DMS153 treated with DMSO at 0.1 percent for 48 hours (cell line): ENCODE results near the gene RHOH.

ENCODE experiments used
- DNase-seq: peaks from one replicate; lab custom pipeline; 2025; ENCODE audit not compliant: unreplicated experiment; lab: John Stamatoyannopoulos, UW

RHOH gene

DNA sequence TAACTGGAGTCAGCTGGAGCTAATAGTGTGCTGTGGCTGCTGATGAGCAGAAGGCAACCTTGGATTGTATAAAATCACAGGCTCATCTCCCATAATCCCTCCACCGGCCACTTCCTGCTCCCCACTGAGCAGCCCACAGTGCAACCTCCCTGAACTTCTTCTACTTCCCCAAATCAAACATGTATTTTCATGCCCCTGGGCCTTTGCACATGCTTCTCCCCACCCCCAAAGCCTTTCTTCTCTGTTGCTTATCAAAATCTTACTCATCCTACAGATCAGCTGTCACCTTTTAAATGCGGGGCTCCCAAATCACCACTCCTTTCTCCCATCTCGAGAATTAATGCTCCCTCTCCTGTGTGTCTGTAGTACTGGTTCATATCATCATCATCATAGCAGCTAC, 35.8 kb downstream of the RHOH start:
- no peak for DNase-seq

DNA sequence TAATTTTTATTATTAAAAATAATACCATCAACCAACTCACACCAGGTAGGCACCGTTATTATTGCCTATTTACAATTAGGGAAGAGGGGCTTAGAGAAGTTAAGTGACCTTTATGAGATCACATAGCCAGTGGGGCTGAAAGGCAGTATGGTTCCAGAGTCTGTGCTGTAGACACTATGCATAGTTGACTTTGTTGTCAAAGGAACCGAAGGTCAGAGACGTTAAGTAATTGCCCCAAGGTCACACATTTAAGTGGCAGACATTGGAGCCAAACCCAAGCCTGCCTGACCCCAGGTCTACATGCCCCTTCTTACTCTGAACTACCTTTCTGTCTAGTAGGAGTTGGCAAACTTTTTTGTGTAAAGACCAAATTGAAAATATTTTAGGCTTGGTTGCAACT, 36.4 kb downstream of the RHOH start:
- no peak for DNase-seq

DNA sequence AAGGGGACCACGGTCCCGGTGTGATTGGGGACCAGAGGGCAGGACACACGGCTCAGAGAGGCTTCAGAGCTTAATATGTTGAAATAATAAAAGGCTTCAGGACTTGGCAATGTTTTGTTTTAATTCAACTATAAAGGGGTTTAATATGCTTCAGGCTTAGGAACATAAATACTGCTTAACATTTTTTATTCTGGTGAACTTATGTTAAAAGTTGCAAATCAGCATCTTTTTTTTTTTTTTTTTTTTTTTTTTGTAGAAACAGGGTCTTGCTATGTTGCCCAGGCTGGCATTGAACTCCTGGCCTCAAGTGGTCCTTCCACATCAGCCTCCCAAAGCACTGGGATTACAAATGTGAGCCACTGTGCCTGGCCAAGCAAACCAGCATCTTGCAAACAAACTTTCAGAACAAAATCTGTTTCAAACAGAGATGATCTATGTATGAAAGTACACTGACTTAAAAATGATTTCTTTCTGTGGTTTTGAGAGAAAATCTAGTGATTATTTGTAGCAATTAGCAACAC, 37.7 kb downstream of the RHOH start:
- DNase-seq = no peak

- no peak for DNase-seq
Measured at GRCh38 chr4:40238008-40238699, 41.3 kb downstream of the RHOH start.

- no peak for DNase-seq
Measured at GRCh38 chr4:40238700-40239548, 42.1 kb downstream of the RHOH start.

DNA sequence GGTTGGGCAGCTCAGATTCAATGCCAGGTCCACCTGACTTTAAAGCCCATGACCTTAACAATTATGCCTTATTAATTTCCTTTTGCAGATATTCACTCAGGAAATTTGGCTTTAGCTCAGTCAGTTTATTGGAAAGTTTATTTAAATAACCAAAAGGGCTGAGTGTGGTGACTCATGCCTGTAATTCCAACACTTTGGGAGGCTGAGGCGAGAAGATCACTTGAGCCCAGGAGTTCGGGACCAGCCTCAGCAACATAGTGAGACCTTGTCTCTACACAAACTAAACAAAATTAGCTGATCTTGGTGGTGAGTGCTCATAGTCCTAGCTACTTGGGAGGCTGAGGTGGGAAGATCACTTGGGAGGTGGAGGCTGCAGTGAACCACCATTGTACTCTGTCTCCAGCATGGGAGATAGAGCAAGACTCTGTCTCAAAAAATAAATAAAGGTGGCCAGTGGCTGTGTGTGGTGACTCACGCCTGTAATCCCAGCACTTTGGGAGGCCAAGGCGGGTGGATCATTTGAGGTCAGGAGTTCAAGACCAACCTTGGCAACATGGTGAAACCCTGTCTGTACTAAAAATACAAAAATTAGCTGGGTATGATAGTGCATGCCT, 43.3 kb downstream of the RHOH start:
- DNase-seq = no peak

DNA sequence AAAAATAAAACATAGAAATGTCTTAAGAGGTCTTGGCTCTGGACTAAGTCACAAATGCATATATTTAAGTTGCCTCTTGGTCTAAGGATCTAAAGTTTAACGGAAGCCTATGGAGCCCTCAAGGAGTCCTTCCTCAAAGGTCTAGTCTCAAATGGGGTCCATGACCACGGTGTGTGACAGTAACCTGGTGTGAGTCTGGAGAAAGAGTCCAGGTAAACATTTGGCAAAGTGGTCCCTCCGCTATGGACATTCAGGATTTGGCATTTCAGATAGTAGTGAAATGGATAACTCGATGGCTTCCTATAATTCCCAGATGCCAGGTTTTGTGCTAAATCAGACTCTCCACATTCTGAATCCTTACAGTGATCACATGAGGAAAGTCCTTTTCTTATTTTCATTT, 44.2 kb downstream of the RHOH start:
- DNase-seq = no peak

GRCh38 chr4:40241941-40242340, 45.1 kb downstream of the RHOH start:
- DNase-seq = no peak

DNA sequence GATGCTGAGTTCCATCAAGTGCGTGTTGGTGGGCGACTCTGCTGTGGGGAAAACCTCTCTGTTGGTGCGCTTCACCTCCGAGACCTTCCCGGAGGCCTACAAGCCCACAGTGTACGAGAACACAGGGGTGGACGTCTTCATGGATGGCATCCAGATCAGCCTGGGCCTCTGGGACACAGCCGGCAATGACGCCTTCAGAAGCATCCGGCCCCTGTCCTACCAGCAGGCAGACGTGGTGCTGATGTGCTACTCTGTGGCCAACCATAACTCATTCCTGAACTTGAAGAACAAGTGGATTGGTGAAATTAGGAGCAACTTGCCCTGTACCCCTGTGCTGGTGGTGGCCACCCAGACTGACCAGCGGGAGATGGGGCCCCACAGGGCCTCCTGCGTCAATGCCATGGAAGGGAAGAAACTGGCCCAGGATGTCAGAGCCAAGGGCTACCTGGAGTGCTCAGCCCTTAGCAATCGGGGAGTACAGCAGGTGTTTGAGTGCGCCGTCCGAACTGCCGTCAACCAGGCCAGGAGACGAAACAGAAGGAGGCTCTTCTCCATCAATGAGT, 46.6 kb downstream of the RHOH start:
- no peak for DNase-seq

DNA sequence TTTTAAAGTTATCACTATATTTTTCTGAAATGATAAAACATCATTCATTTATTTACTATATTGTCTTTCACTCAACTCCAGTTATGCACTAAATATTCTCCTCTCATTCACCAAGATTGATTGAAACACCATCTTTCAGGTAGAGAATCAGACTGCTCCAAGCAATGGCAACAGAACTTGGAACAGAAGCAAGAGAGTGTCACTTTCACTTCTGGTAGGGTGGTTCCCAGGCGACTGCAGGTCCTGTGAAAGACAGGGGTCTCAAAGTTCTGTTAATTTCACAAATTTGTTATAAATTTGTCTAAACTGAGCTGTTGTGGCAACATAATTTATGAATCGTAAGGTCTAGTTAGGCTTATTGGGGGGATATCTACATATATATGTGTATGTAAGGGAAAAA, 47.8 kb downstream of the RHOH start:
- no peak for DNase-seq

GRCh38 chr4:40245550-40245949, 48.7 kb downstream of the RHOH start:
- DNase-seq = no peak

GRCh38 chr4:40246011-40246900, 49.4 kb downstream of the RHOH start:
- no peak for DNase-seq

DNA sequence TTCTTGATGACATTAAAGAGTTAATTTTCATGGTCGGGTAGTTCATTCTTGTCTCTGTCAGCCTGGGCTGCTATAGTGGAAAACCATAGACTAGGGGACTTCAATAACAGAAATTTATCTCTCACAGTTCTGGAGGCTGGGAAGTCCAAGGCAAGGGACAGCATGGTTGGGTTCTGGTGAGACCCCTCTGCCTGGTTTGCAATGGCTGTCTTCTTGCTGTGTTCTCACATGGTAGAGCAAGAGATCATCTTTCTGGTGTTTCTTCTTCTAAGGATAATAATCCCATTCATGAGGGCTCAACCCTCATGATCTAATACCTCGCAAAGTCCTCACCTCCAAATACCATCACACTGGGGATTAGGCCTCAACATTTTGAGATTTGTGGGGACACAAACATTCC, 50.1 kb downstream of the RHOH start:
- no peak for DNase-seq

GRCh38 chr4:40247350-40247749, 50.5 kb downstream of the RHOH start:
- DNase-seq = no peak

DNA sequence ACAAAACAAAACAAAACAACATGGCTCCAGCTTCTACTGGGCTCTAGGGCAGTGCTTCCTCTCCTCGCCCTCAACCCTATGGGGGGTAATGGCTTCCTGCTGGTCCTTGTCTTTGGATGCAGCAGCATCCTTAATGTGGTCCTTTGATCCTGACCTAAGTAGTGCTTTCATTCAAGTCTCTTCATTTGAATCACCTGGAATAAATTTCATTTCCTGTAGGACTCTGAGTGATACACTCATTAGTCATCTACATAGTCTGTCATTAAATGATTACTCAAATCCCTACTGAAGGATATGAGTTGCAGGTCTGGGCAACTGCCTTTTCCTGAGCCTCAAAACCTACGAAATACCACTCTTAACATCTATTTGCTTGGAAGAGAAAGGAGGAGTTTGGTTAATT, 54.5 kb downstream of the RHOH start:
- DNase-seq = no peak

GRCh38 chr4:40253906-40254305, 57.1 kb downstream of the RHOH start:
- no peak for DNase-seq

DNA sequence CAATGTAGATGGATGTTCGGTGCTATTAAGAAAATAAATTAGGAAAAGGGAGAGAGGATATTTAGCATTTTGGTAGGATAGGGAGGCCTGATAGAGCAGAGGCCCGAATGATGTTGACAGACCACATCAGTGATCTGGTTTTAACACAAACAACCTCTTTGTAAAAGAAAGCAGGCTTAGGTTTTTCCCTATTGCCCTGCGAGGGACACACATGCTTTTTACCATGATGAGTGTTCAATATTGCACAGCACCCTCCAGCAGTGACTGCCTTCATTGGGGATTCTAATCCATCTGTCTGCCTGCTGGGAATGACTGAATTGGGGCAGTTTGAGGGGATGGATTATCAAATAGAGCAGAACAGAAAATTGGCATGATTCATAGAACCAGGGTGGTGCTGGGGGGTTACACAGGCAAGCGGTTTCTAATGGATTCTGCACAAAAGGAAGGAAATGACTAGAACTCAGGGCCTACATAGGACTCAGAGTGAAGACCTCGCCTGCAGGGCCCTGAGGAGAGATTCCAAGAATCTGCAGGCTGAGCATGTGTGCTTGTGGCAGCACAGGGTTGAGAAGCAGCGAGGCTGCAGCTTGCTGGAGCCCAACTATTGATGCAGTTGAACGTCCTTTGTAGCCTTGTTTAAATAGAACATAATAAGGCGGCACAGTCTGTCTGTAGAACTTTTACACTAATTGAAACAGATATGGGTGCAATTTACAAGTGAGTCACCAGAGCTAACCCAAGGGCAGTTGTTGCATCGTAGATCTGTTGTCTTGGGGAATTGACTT, 58.0 kb downstream of the RHOH start:
- no peak for DNase-seq

DNA sequence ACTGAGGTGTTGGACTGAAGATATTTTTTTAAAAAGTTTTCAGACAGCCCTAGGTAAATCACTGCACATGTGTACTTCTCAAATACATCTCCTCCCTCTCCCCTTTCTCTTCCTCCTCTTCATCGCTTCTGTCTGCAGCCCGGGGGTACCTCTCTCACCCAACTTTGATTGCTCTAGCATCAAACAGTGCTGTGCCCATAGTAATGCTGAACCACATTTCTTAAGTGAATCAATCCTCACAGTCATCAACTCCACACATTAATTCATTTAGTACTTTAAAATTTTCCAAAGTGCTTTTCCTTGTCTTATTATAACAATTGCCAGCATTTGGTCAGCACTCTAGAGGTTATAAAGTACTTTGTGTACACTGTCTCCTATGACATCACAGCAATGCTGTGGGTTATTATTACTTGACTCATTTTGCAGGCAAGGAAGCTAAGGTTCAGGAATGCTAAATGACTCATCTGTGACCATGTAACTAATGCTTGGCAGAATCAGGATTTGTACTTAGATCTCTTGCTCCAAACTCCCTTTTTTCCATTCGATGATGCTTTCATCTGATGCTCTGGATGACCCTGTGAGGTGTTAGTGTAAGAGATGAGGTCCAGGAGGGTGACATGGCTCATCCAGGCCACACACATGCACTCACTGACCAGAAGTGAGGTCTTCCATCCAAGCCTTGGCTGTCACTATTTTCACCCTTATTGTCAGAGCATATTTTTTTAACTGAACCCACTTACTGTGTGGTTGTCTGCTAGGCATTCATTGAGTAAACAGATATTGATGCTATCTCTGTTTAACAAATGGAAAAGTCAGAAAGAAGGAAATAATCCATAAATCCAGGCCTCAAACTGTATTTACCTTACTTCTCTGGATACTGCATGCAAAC, 58.8 kb downstream of the RHOH start:
- DNase-seq = no peak

- no peak for DNase-seq
Measured at GRCh38 chr4:40256329-40256728, 59.5 kb downstream of the RHOH start.
